ENCODE measurements around the gene RRAGA. TPM values are rescaled to one million over a fixed set of nuclear protein-coding genes. Genes with fewer than 3 reads are reported as not detected.
"Not testable (repeated sequence)": the region's sequence is repeated elsewhere in the genome, so short reads cannot be mapped to it uniquely, and the experiment has no call there.

Gene RRAGA
- total RNA-seq, 1 donor: 55.3 TPM

GRCh38 chr9:19074836-19075235 is 25.6 kb downstream of the RRAGA start:
- no peak for DNase-seq (ENCODE audit: low read depth)
- TF ChIP-seq, protein P1, sequence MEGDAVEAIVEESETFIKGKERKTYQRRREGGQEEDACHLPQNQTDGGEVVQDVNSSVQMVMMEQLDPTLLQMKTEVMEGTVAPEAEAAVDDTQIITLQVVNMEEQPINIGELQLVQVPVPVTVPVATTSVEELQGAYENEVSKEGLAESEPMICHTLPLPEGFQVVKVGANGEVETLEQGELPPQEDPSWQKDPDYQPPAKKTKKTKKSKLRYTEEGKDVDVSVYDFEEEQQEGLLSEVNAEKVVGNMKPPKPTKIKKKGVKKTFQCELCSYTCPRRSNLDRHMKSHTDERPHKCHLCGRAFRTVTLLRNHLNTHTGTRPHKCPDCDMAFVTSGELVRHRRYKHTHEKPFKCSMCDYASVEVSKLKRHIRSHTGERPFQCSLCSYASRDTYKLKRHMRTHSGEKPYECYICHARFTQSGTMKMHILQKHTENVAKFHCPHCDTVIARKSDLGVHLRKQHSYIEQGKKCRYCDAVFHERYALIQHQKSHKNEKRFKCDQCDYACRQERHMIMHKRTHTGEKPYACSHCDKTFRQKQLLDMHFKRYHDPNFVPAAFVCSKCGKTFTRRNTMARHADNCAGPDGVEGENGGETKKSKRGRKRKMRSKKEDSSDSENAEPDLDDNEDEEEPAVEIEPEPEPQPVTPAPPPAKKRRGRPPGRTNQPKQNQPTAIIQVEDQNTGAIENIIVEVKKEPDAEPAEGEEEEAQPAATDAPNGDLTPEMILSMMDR (IDR thresholded peaks at IDR 0.05; ENCODE audit: insufficient read depth, low read depth, low read length): no peak
- H3K4me3 ChIP-seq (ENCODE audit: low read depth, low read length): no peak overlapping the region

GRCh38 chr9:19085295-19085694 is 36.1 kb downstream of the RRAGA start:
- peak; percentile 12 for DNase-seq (ENCODE audit: low read depth)
- TF ChIP-seq, protein P1 (IDR thresholded peaks at IDR 0.05; ENCODE audit: insufficient read depth, low read depth, low read length): peak; percentile 29
- no peak overlapping the region for H3K4me3 ChIP-seq (ENCODE audit: low read depth, low read length)

DNA sequence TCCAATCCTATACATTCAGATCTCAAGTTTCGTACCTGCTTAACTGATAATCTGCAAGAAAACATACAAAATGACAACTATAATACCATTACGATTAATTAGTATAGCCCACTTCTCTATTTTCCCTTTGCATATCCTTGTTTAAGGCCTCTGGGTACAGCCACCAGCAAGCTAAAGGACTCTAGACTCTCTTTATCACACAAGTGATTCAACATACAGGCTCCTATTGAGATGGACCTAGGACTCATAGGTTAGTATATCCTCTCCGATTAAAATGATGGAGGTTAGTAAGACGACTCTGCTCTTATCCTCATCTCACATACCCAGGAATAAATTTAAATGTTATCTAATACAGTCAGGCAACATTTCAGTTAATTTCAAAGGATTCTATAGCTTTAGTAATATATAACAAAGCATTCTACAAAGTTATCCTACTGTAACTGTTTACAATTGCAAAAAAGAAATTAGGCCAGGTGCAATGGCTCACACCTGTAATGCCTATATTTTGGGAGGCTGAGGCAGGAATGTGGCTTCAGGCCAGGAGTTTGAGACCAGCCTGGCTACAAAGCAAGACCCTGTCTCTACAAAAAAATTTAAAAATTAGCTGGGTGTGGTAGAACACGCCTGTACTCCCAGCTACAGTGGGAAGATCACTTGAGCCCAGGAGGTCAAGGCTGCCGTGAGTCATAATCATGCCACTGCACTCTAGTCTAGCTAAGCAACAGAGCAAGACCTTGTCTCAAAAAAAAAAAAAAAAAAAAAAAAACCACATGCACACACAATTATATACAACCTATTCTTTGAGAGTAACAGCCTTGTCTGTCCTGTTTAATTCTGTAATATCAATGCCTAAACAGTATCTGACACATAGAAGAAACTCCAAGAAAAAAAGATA is 38.1 kb downstream of the RRAGA start:
- DNase-seq (ENCODE audit: low read depth): peak; percentile 88
- H3K4me3 ChIP-seq (ENCODE audit: low read depth, low read length): no peak overlapping the region
- TF ChIP-seq, protein P1 (IDR thresholded peaks at IDR 0.05; ENCODE audit: insufficient read depth, low read depth, low read length): no peak

- DNase-seq (ENCODE audit: low read depth); H3K4me3 ChIP-seq (ENCODE audit: low read depth, low read length): not testable (repeated sequence)
Observed at GRCh38 chr9:19097431-19097830, 48.2 kb downstream of the RRAGA start.

Small RNA genes lying within 50 kb of the gene (small RNA-seq; reads per million reads assigned to genes)
- not detected for gene RF00019
- gene RNU6-264P: not detected
- gene SCARNA8: 90.3 reads per million, percentile 97 among the genes with 10 or more reads in this experiment

Other genes with a start within 250 kb of the RRAGA start
- not detected in 2 replicates for gene SAXO1, start 16.2 kb upstream of the RRAGA start, total RNA-seq
- gene HAUS6, start 53.5 kb downstream of the RRAGA start, total RNA-seq: 16.8 and 23.7 TPM in 2 replicates
- gene PLIN2, start 78.1 kb downstream of the RRAGA start, total RNA-seq: 90.2 and 119 TPM in 2 replicates
- gene DENND4C, start 181.3 kb downstream of the RRAGA start, total RNA-seq: 54.1 and 70.0 TPM in 2 replicates

Measured in fibroblast of villous mesenchyme (primary cell).